ENCODE results near the gene SIVA1. TPM values are rescaled to one million over a fixed set of nuclear protein-coding genes. Genes with fewer than 3 reads are reported as not detected.
A peak's percentile ranks its signal among the peaks of the same experiment; 100 is the strongest.

The SIVA1 gene
- total and polyA plus RNA-seq, 2 of the 8 experiments (the other 6 are each of a cell fraction or from before 2014, with no cell fraction given) = 123 to 589 TPM

GRCh38 chr14:104798300-104799243, 45.6 kb downstream of the SIVA1 start:
- Histone ChIP-seq H3K9me3 (ENCODE audit: insufficient read depth in 2 of 2, low read depth in 1 of 2, low read length in 1 of 2) (no peaks in the 10 kb centered on the region), H3K36me3 (ENCODE audit: control insufficient read depth in 2 of 4, insufficient read depth in 4 of 4, low read length in 3 of 4) (no peaks in the 10 kb centered on the region), H3K4me1 (replicated peaks in 1 of 4; ENCODE audit: control insufficient read depth in 3 of 4, insufficient read depth in 4 of 4, low read length in 3 of 4) (peaks cover 4 to 42% (median 34%) of the 10 kb centered on the region in 4 experiments), H3K4me3 (ENCODE audit: extremely low read depth in 1 of 4, insufficient read depth in 2 of 4, low read depth in 3 of 4, low read length in 4 of 4) (no peak overlapping the region), H4K5ac (ENCODE audit: insufficient read length, low read depth, low read length) (no peak overlapping the region), H3K27me3 (replicated peaks in 1 of 4; ENCODE audit: control insufficient read depth in 3 of 4, extremely low read depth in 1 of 4, insufficient read depth in 3 of 4, low read length in 3 of 4) (peaks cover 20 to 77% (median 61%) of the 10 kb centered on the region in 4 experiments), H2AK5ac (ENCODE audit: low read depth, low read length) (no peak overlapping the region), H2BK120ac (replicated peaks; ENCODE audit: low read depth, low read length) (no peak overlapping the region), H3K4me2 (ENCODE audit: insufficient read depth in 1 of 2, low read depth in 2 of 2, low read length in 2 of 2) (peak overlapping the region; percentile 90 to 92; a peak in 2 of 4 replicates), H2AFZ (ENCODE audit: low read length) (no peak overlapping the region), H3K4ac (replicated peaks; ENCODE audit: insufficient read length, low read depth, low read length) (no peak overlapping the region), H3K23ac (ENCODE audit: insufficient read length) (no peak overlapping the region), H2BK15ac (ENCODE audit: low read length) (0 out of 2 replicates have a peak overlapping the region, but pooled peaks have one; percentile 72), H3K18ac (ENCODE audit: extremely low read depth, low read length) (0 out of 2 replicates have a peak overlapping the region, but pooled peaks have one; percentile 48), H3K79me2 (ENCODE audit: control insufficient read depth in 1 of 2, insufficient read depth in 2 of 2, low read length in 2 of 2) (peaks cover 0 to under 1% of the 10 kb centered on the region in 2 experiments; a peak in 1 of 4 replicates), H3K14ac (ENCODE audit: insufficient read length) (no peak overlapping the region), H2BK5ac (ENCODE audit: low read depth, low read length) (no peak overlapping the region), H4K20me1 (replicated peaks in 1 of 2; ENCODE audit: control insufficient read depth in 1 of 2, insufficient read depth in 2 of 2, low read length in 2 of 2) (peaks cover 7 to 17% of the 10 kb centered on the region in 2 experiments), H3K56ac (replicated peaks; ENCODE audit: insufficient read length, low read depth, low read length) (no peak overlapping the region), H3K9ac (replicated peaks in 1 of 4; ENCODE audit: extremely low read depth in 1 of 4, low read depth in 3 of 4, low read length in 3 of 4) (no peak overlapping the region; a peak in 1 of 7 replicates), H2BK20ac (ENCODE audit: low read length) (peak overlapping the region; percentile 18; the same call in 1 of the 2 replicates), H3K27ac (ENCODE audit: low read depth, low read length) (no peak overlapping the region), H4K91ac (replicated peaks; ENCODE audit: insufficient read length, low read length) (no peak overlapping the region), H3K79me1 (ENCODE audit: low read depth, low read length) (0 out of 2 replicates have a peak, but pooled peaks cover 2% of the 10 kb centered on the region), H4K8ac (ENCODE audit: extremely low read depth, insufficient read depth, low read length) (peak overlapping the region; percentile 57; the same call in 1 of the 2 replicates), H3K23me2 (ENCODE audit: low read depth, low read length) (peaks cover 24% of the 10 kb centered on the region), H2BK12ac (ENCODE audit: low read depth, low read length) (no peak overlapping the region)
- no peak for TF ChIP-seq CBX5 (IDR thresholded peaks at IDR 0.05; ENCODE audit: low read depth, low read length)
- TF ChIP-seq KDM1A (IDR thresholded peaks at IDR 0.05; ENCODE audit: borderline replicate concordance, low read length) = no peak
- no peak for TF ChIP-seq POLR2AphosphoS5 (IDR thresholded peaks at IDR 0.05; ENCODE audit: low read depth, low read length)
- no peak for TF ChIP-seq EGR1 (IDR thresholded peaks at IDR 0.05; ENCODE audit: borderline replicate concordance, low read depth, low read length)
- no peak for TF ChIP-seq ATF3 (IDR thresholded peaks at IDR 0.05; ENCODE audit: insufficient read depth, low read depth, low read length)
- no peak for TF ChIP-seq SIRT6 (IDR thresholded peaks at IDR 0.05; ENCODE audit: low read length)
- ChIA-PET CTCF (ENCODE audit: partially characterized antibody) (interaction anchor here (0.8 to 11.1 kb wide), 7 partner anchors 20 to 75 kb away, joined by 3 to 110 read pairs (median 7); no protein-coding TSS in a partner anchor), POLR2A (ENCODE audit: partially characterized antibody) (interaction anchor here (0.9 to 2.3 kb wide), 5 partner anchors 28 to 121 kb away, joined by 3 to 7 read pairs (median 4); partner anchors contain the start of gene SIVA1)
- DNase-seq (ENCODE audit: low read depth in 1 of 2, low spot score in 2 of 2) (no peak), FAIRE-seq (no peak)
- 74% methylated on average over 16 of the region's 16 CpGs; no CpG with 5 or more reads in 1 of the 2 experiments for WGBS, 2 experiments (ENCODE audit: extremely low coverage in 1 of 2, insufficient coverage in 1 of 2, insufficient read length in 1 of 2, insufficient replicate concordance in 2 of 2, low coverage in 1 of 2, low lambda C conversion rate in 2 of 2, missing lambda C conversion rate in 1 of 2)
